Activated naive CD8-positive, alpha-beta T cell (primary cell): Measurements from ENCODE around the gene FADS2.

ENCODE experiments used
- H3K27ac Mint-ChIP-seq: one replicate; pipeline ENCODE4 v1.8.0; 2021; ENCODE audit warnings: mixed read lengths
- H3K27me3 Mint-ChIP-seq: one replicate; pipeline ENCODE4 v1.8.0; 2021; ENCODE audit warnings: mixed read lengths
- H3K36me3 Mint-ChIP-seq: one replicate; pipeline ENCODE4 v1.8.0; 2021; ENCODE audit warnings: mixed read lengths
- H3K4me1 Mint-ChIP-seq: one replicate; pipeline ENCODE4 v1.8.0; 2021; ENCODE audit warnings: low read depth, mixed read lengths
- H3K4me3 Mint-ChIP-seq: one replicate; pipeline ENCODE4 v1.8.0; 2021; ENCODE audit warnings: mild to moderate bottlenecking, mixed read lengths
- H3K9me3 Mint-ChIP-seq: one replicate; pipeline ENCODE4 v1.8.0; 2021; ENCODE audit warnings: low read depth, mixed read lengths

The FADS2 gene

GRCh38 chr11:61810671-61811175 lies 17.4 kb upstream of the FADS2 start:
- Mint-ChIP-seq H3K27me3 (peaks cover 11% of the 10 kb centered on the region), H3K36me3 (peaks cover 4% of the 10 kb centered on the region), H3K4me3 (no peak overlapping the region), H3K27ac (no peak overlapping the region), H3K9me3 (no peaks in the 10 kb centered on the region), H3K4me1 (peaks cover 4% of the 10 kb centered on the region)

- peaks cover 8% of the 10 kb centered on the region for H3K4me1 Mint-ChIP-seq
- no peaks in the 10 kb centered on the region for H3K9me3 Mint-ChIP-seq
- no peak overlapping the region for H3K4me3 Mint-ChIP-seq
- H3K27me3 Mint-ChIP-seq, result peaks cover 13% of the 10 kb centered on the region
- H3K27ac Mint-ChIP-seq, result no peak overlapping the region
- H3K36me3 Mint-ChIP-seq, result peaks cover 4% of the 10 kb centered on the region
Observed at GRCh38 chr11:61811831-61812230, 16.3 kb upstream of the FADS2 start.

- H3K9me3 Mint-ChIP-seq, result no peaks in the 10 kb centered on the region
- H3K4me3 Mint-ChIP-seq, result no peak overlapping the region
- no peak overlapping the region for H3K27ac Mint-ChIP-seq
- peaks cover 12% of the 10 kb centered on the region for H3K4me1 Mint-ChIP-seq
- H3K36me3 Mint-ChIP-seq, result peaks cover 4% of the 10 kb centered on the region
- H3K27me3 Mint-ChIP-seq, result peaks cover 13% of the 10 kb centered on the region
Observed at GRCh38 chr11:61812736-61813411, 15.2 kb upstream of the FADS2 start.

GRCh38 chr11:61814247-61814957 lies 13.7 kb upstream of the FADS2 start:
- Mint-ChIP-seq H3K27me3 (peaks cover 13% of the 10 kb centered on the region), H3K27ac (no peak overlapping the region), H3K9me3 (no peaks in the 10 kb centered on the region), H3K36me3 (peaks cover 4% of the 10 kb centered on the region), H3K4me1 (peaks cover 12% of the 10 kb centered on the region), H3K4me3 (peak overlapping the region; percentile 91)

GRCh38 chr11:61814958-61815789 lies 12.9 kb upstream of the FADS2 start:
- no peak overlapping the region for H3K27ac Mint-ChIP-seq
- H3K9me3 Mint-ChIP-seq, result no peaks in the 10 kb centered on the region
- peak overlapping the region; percentile 91 for H3K4me3 Mint-ChIP-seq
- peaks cover 4% of the 10 kb centered on the region for H3K36me3 Mint-ChIP-seq
- H3K4me1 Mint-ChIP-seq, result peaks cover 12% of the 10 kb centered on the region
- H3K27me3 Mint-ChIP-seq, result peaks cover 13% of the 10 kb centered on the region

GRCh38 chr11:61815790-61816735 lies 12.0 kb upstream of the FADS2 start:
- peaks cover 13% of the 10 kb centered on the region for H3K27me3 Mint-ChIP-seq
- peak overlapping the region; percentile 91 for H3K4me3 Mint-ChIP-seq
- H3K27ac Mint-ChIP-seq, result no peak overlapping the region
- peaks cover 12% of the 10 kb centered on the region for H3K4me1 Mint-ChIP-seq
- peaks cover 4% of the 10 kb centered on the region for H3K36me3 Mint-ChIP-seq
- H3K9me3 Mint-ChIP-seq, result no peaks in the 10 kb centered on the region

DNA sequence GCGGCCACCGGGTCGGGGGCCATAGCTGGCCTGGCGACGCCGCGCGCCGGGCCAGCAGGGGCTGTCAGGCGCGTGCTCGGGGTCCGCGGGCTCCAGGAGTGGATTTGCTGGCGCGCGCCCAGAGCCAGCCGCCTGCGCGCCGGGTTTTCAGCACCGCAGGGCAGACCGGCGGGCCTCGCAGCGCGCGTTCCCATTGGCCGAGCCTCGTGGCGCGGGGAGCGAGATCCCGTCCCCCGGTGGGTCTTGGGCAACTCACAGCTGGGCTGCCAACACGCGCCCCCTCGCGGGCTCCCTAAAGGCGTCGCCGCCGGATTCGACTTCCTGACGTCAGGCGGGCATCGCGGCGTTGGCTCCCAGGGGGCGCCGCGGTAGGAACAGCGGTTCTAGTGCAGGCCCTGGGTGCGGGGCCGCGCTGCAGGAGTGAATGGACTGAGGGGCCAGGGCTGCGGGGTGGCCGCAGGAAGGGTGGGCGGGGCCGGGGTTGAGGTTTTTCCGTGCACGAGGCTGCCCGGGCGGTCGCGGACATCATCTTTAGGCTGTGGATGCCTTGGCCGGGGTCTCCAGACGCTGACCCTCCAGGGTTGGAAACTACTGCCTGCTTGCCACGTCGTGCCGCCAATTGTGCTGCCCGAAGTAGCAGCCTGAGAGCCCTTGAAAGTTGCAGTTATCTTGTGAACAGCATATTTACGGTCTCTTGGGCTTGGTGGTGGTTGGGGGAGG lies 11.2 kb upstream of the FADS2 start, which contains the start of gene FADS1:
Gene FADS1, minus strand, starts transcription at position 268 of the 720 bp plus-strand sequence. Its CDS starts 74 bp downstream, at position 194.
- H3K27ac Mint-ChIP-seq, result no peak within 1 kb of the TSS
- H3K9me3 Mint-ChIP-seq, result no peaks in the 10 kb centered on the region
- peaks cover 4% of the 10 kb centered on the region for H3K36me3 Mint-ChIP-seq
- H3K4me3 Mint-ChIP-seq, result peak within 1 kb of the TSS; percentile 91
- peaks cover 12% of the 10 kb centered on the region for H3K4me1 Mint-ChIP-seq
- peaks cover 13% of the 10 kb centered on the region for H3K27me3 Mint-ChIP-seq

GRCh38 chr11:61817471-61818202 lies 10.5 kb upstream of the FADS2 start:
- Mint-ChIP-seq H3K27ac (no peak overlapping the region), H3K9me3 (no peaks in the 10 kb centered on the region)

GRCh38 chr11:61820174-61820573 lies 7.9 kb upstream of the FADS2 start:
- peaks cover 2% of the 10 kb centered on the region for H3K27me3 Mint-ChIP-seq
- peaks cover 8% of the 10 kb centered on the region for H3K4me1 Mint-ChIP-seq
- H3K9me3 Mint-ChIP-seq, result no peaks in the 10 kb centered on the region
- H3K4me3 Mint-ChIP-seq, result no peak overlapping the region
- H3K27ac Mint-ChIP-seq, result no peak overlapping the region
- no peaks in the 10 kb centered on the region for H3K36me3 Mint-ChIP-seq

More at GRCh38 chr11:61817471-61818202, 10.5 kb upstream of the FADS2 start:
- Mint-ChIP-seq H3K27me3 (peaks cover 13% of the 10 kb centered on the region), H3K4me3 (peak overlapping the region; percentile 76), H3K36me3 (peaks cover 4% of the 10 kb centered on the region), H3K4me1 (peaks cover 12% of the 10 kb centered on the region)

DNA sequence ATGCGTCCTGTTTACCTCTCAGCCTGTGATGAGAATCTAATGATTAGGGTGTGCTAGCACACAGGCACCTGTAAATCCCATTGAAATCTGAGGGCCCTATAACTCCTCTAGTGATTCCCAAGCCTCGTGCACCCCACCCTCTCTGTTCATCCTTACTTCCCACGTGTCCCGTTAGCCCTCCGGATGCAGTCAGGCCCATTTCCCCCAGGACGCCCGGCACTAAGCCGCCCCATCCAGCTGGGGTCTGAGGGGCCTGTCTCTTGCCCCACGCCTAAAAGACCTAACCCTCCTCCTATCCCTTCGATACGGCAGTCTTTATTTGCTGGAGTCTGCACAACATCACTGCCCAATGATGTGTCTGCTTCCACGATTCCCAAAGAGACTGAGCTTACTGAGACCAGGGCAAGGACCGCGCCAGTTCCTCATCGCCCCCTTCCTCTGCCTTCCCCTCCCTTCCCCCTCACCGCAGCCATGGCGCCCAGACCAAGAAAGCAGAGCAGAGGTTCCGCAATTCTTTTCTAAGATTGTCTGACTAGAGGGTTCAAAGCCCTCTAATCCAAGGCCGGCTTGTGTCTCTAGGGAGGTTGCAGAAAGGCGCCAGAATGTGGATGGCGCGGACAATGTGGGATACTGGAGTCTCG lies 1.1 kb upstream of the FADS2 start:
- peaks cover 19% of the 10 kb centered on the region for H3K27me3 Mint-ChIP-seq
- H3K27ac Mint-ChIP-seq, result peak overlapping the region; percentile 16
- H3K4me3 Mint-ChIP-seq, result peak overlapping the region; percentile 76
- peaks cover 13% of the 10 kb centered on the region for H3K4me1 Mint-ChIP-seq
- H3K9me3 Mint-ChIP-seq, result no peaks in the 10 kb centered on the region
- H3K36me3 Mint-ChIP-seq, result no peaks in the 10 kb centered on the region

- Mint-ChIP-seq H3K36me3 (no peaks in the 10 kb centered on the region), H3K27ac (no peak overlapping the region), H3K4me1 (peaks cover 13% of the 10 kb centered on the region), H3K27me3 (peaks cover 19% of the 10 kb centered on the region), H3K4me3 (peak overlapping the region; percentile 77), H3K9me3 (no peaks in the 10 kb centered on the region)
Observed at GRCh38 chr11:61828379-61828628, 204 bp downstream of the FADS2 start.

DNA sequence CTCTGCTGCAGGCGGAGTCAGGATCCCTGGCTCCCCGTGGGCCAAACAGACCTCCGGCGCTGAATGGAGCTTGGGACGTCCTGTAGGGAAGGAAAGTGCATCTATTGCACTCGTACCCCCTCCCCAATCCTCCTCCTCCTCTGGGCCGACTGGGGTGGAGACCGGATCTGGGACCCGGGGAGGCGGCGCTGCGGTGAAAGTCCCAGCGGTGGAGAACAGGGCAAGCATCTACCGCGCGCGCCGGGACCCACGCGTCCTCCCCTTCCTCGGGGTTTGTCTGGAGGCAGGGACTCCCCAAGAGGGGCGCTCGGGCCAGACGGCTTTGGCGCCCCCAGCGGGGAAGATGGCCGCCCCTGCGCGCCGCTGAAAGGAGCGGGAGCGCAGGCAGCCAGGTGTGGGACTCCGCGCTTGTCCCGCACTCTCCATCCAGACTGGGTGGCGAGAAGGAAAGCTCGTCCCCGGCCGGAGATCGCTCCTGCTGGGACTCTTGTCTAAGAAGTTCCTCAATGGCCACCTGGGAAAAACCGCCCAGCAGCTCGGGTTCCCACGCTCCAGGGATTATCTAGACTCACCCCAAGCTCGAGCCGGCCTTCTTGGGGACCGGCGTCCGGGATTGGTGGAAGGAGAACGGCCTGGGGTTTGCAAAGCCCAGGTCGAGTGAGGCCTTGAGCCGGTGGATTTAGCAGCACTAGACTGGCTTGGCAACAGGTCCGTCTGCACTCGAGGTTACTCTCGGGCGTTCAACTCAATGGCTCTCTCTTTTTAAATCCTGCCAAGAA lies 718 bp downstream of the FADS2 start:
- peaks cover 2% of the 10 kb centered on the region for H3K36me3 Mint-ChIP-seq
- no peaks in the 10 kb centered on the region for H3K9me3 Mint-ChIP-seq
- H3K27ac Mint-ChIP-seq, result no peak overlapping the region
- H3K27me3 Mint-ChIP-seq, result peaks cover 23% of the 10 kb centered on the region
- H3K4me3 Mint-ChIP-seq, result peak overlapping the region; percentile 77
- peaks cover 18% of the 10 kb centered on the region for H3K4me1 Mint-ChIP-seq
